Gastroesophageal sphincter (tissue), 4 donors: ENCODE measurements around the gene IGFL2. TPM values are rescaled to one million over a fixed set of nuclear protein-coding genes. Genes with fewer than 3 reads are reported as not detected.
"Not testable (repeated sequence)": the region's sequence is repeated elsewhere in the genome, so short reads cannot be mapped to it uniquely, and the experiment has no call there.

Source experiments
- ATAC-seq: fragments of 150-250 bp; one replicate; pipeline ENCODE4 v1.9.1; 2016; ENCODE audit warnings: mild to moderate bottlenecking, moderate library complexity
- H3K27ac ChIP-seq, 4 donors: fragments of 200-600 bp; sonication (generic) in 3 of 4; 1 replicate in 3 of 4; 2 replicates in 1 of 4; pipeline ENCODE4 v1.5.1; 2016 to 2019
- H3K27me3 ChIP-seq: fragments of 200-600 bp; sonication (generic); one replicate; pipeline ENCODE4 v1.5.1; 2019
- H3K36me3 ChIP-seq, 2 donors: fragments of 200-600 bp; sonication (generic); one replicate each; pipeline ENCODE4 v1.5.1; 2019; ENCODE audit warnings: control low read depth in 1 of 2
- H3K4me1 ChIP-seq, 3 donors: fragments of 200-600 bp; sonication (generic); 1 replicate in 2 of 3; 2 replicates in 1 of 3; pipeline ENCODE4 v1.5.1; 2016 to 2019; ENCODE audit warnings: control low read depth in 2 of 3
- H3K4me3 ChIP-seq, 2 donors: fragments of 200-600 bp; sonication (generic); one replicate each; pipeline ENCODE4 v1.5.1; 2019; ENCODE audit warnings: mild to moderate bottlenecking in 1 of 2, moderate library complexity in 1 of 2
- H3K9me3 ChIP-seq, 3 donors: fragments of 200-600 bp; sonication (generic); one replicate each; pipeline ENCODE4 v1.5.1; 2017 to 2019; ENCODE audit warnings: control low read depth in 2 of 3
- EP300 ChIP-seq: sonication (generic); formaldehyde crosslinking; IDR thresholded peaks from one replicate; pipeline ENCODE4 v1.6.1; 2017; ENCODE audit warnings: antibody characterized with exemption, mild to moderate bottlenecking
- POLR2A ChIP-seq, 2 donors: fragments of 450-650 bp; IDR thresholded peaks; one replicate each; pipeline ENCODE4 v1.6.1; 2017; ENCODE audit warnings: antibody characterized with exemption in 2 of 2, mild to moderate bottlenecking in 2 of 2, moderate library complexity in 1 of 2
- POLR2AphosphoS5 ChIP-seq: sonication (generic); formaldehyde crosslinking; IDR thresholded peaks from one replicate; pipeline ENCODE4 v1.6.1; 2017; ENCODE audit warnings: antibody characterized with exemption
- WGBS, 2 donors: methylation state at CpG; one replicate each; pipeline ENCODE4 v1.1.5; 2018; ENCODE audit warnings: low coverage in 1 of 2; 5-methylcytosine and 5-hydroxymethylcytosine counted together
- total RNA-seq, 4 donors: library from RNA; depleted of rRNA; stranded (reverse); fragments of >200 nt; gene quantifications; one replicate each; pipeline ENCODE4 v1.1.0, GENCODE V29; 2016
- TF ChIP-seq, protein P1 (sequence below), 4 experiments: fragments of 200-600 bp in 2 of 4; fragments of 450-650 bp in 2 of 4; sonication (generic) in 1 of 4; IDR thresholded peaks; one replicate each; pipeline ENCODE4 v1.5.1; 2017 to 2019; ENCODE audit warnings: antibody characterized with exemption in 4 of 4, mild to moderate bottlenecking in 2 of 4, moderate library complexity in 2 of 4

The IGFL2 gene
- total RNA-seq, 4 donors from 2014 or later = not detected

DNA sequence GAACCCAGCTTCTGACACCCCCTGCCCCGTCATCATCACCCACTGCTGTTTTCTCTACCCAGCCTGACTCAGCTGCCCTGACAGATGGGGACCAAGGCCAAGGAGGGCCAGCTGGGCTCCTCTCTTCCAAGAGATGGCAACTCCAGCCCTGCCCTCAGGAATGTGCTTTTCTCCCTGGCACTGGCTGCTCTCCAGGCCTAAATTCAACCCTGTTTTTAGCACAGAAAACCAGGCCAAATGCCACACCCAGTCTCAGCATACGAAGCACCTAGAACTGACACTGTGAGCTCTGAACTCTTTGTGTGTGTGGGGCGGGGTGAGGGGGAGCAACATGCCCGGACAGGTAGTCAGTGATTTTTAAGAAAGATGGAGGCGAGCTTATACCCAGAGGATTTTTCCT is 58.1 kb downstream of the IGFL2 start:
- WGBS, 2 donors = 65% methylated on average over 5 of the region's 5 CpGs; no CpG with 5 or more reads in 1 of the 2 donors
- Histone ChIP-seq H3K9me3 (no peaks in the 10 kb centered on the region), H3K36me3 (no peaks in the 10 kb centered on the region), H3K4me3 (no peak overlapping the region), H3K4me1 (peaks cover 0 to 8% (median 0%) of the 10 kb centered on the region in 3 donors), H3K27ac (no peak overlapping the region), H3K27me3 (peaks cover 14% of the 10 kb centered on the region)
- no peak for ATAC-seq
- no peak for TF ChIP-seq EP300
- TF ChIP-seq POLR2AphosphoS5 = peak; percentile 9

DNA sequence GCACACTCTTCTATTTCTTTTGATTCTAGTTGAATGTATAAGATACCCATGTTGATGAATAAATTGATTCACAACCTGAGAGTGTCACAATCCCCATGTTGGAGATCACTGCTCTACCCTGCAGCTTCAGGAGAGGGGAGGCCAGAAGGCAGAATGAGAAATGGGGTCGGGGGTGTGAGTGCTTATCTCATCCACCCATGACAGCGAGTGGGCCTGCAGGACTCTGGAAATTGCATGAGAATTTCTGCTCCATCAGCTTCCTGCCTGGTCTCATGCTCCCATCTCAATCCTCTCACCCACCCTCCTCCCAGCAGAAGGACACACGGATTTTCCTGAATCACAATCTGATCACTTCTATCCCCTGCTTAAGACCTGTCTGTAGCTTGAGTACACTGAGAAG is 58.6 kb downstream of the IGFL2 start:
- Histone ChIP-seq H3K36me3 (no peaks in the 10 kb centered on the region), H3K27ac (no peak overlapping the region), H3K9me3 (no peaks in the 10 kb centered on the region), H3K27me3 (peaks cover 9% of the 10 kb centered on the region), H3K4me3 (no peak overlapping the region), H3K4me1 (peaks cover 0 to 13% (median 0%) of the 10 kb centered on the region in 3 donors)
- no peak for ATAC-seq
- TF ChIP-seq, protein P1, sequence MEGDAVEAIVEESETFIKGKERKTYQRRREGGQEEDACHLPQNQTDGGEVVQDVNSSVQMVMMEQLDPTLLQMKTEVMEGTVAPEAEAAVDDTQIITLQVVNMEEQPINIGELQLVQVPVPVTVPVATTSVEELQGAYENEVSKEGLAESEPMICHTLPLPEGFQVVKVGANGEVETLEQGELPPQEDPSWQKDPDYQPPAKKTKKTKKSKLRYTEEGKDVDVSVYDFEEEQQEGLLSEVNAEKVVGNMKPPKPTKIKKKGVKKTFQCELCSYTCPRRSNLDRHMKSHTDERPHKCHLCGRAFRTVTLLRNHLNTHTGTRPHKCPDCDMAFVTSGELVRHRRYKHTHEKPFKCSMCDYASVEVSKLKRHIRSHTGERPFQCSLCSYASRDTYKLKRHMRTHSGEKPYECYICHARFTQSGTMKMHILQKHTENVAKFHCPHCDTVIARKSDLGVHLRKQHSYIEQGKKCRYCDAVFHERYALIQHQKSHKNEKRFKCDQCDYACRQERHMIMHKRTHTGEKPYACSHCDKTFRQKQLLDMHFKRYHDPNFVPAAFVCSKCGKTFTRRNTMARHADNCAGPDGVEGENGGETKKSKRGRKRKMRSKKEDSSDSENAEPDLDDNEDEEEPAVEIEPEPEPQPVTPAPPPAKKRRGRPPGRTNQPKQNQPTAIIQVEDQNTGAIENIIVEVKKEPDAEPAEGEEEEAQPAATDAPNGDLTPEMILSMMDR (IDR thresholded peaks at IDR 0.05) = no peak
- TF ChIP-seq POLR2A (IDR thresholded peaks at IDR 0.05) = no peak
- no peak for TF ChIP-seq POLR2AphosphoS5
- 41 to 81% methylated on average over 2 to 3 of the region's 3 CpGs for WGBS, 2 donors

DNA sequence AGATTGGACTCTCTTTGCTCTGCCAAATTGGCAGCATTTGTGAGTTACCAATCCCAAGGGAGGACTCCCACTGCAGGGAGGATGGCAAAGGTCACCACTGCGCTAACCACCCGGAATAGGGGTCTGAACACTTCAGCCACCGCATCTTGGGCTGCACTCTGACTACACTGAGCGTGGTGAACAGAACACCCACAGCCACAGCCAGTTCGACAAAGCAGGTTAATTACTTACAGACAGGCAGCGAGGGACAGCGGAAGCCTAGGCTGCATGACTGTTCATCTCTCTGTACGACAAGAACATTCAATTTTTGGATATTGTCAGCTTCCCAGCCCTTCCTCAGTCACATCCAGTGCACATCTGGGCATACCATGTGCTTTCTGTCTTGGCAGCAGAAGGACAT is 59.8 kb downstream of the IGFL2 start:
- H3K4me3 ChIP-seq, ATAC-seq, H3K9me3 ChIP-seq, H3K27ac ChIP-seq, H3K27me3 ChIP-seq, H3K36me3 ChIP-seq: not testable (repeated sequence)
- WGBS, 2 donors = 91 to 94% methylated on average over 4 to 5 of the region's 8 CpGs
- peaks cover 0 to 15% (median 0%) of the 10 kb centered on the region in 3 donors for H3K4me1 ChIP-seq

DNA sequence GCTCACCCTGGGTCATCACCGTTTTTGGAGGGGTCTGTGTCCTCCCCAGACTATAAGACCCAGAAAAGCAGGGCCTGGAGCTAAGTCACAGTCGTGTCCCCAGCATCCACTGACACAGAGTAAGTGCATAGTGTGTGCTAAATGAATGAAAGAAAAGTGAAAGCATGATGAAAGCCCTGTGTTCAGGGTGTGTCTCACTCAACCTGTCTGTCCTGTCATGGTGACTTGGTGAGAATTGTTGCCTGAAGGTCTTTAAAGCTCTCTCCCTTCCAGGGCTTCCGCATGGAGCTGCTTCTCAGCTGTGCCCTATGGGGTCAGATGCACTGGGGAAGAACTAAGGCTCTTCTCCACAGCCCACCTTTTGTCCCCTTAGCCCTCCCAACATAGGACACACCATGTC is 61.0 kb downstream of the IGFL2 start:
- no peak overlapping the region for H3K27ac ChIP-seq
- WGBS, 2 donors = 65 to 83% methylated on average over 1 to 3 of the region's 3 CpGs

DNA sequence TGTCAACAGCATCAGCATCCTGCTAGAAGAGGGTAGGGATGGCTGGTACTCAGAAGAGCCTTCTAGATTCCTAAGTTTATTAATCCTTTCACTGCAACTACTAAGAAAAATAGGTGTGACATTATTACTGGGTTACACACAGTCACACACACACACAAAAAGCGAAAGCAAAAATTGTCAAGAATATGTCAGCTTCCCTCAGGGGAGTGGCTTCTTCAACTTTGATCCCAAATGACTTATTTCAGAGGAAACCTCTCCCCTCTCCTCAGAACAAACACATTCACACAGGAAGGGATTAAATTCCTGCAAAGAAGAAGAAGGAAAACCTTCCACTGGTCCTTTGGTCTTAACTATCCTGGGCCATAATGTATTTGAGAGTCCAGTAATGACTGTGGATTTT is 61.4 kb downstream of the IGFL2 start:
- H3K4me1 ChIP-seq = peaks cover 0 to 15% (median 0%) of the 10 kb centered on the region in 3 donors
- no peak overlapping the region for H3K27ac ChIP-seq
- no peaks in the 10 kb centered on the region for H3K36me3 ChIP-seq
- 81 to 83% methylated on average over 1 of the region's 1 CpG for WGBS, 2 donors
- H3K4me3 ChIP-seq = no peak overlapping the region
- TF ChIP-seq, protein P1 (IDR thresholded peaks at IDR 0.05) = no peak
- TF ChIP-seq POLR2A (IDR thresholded peaks at IDR 0.05) (no peak), EP300 (no peak), POLR2AphosphoS5 (no peak)
- peaks cover 10% of the 10 kb centered on the region for H3K27me3 ChIP-seq
- H3K9me3 ChIP-seq = no peaks in the 10 kb centered on the region
- ATAC-seq = no peak

More for the DNA sequence above, 61.0 kb downstream of the IGFL2 start:
- ATAC-seq = no peak
- Histone ChIP-seq H3K9me3 (no peaks in the 10 kb centered on the region), H3K36me3 (no peaks in the 10 kb centered on the region), H3K4me3 (no peak overlapping the region), H3K27me3 (peaks cover 9% of the 10 kb centered on the region), H3K4me1 (peaks cover 0 to 15% (median 0%) of the 10 kb centered on the region in 3 donors)
- no peak for TF ChIP-seq EP300
- TF ChIP-seq, protein P1 (IDR thresholded peaks at IDR 0.05) = no peak

DNA sequence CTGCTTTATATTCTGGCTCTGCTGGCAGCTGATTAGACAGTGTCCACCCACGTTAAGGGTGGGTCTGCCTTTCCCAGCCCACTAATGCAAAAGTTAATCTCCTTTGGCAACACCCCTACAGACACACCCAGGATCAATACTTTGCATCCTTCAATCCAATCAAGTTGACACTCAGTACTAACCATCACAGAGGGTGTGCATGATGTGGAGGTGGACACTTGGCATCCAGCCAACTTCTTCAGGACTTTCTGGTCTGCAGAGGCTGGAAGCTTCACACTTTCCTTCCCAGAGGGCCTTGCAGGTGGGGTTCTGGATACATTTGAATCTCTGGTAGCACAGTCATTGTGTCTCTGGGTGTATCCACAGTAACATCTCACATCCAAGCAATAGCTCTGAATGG is 62.6 kb downstream of the IGFL2 start:
- H3K27ac ChIP-seq = peak overlapping the region in 3 of 4 donors; percentile 53 to 72 (median 56)
- 13 to 67% methylated on average over 1 of the region's 1 CpG for WGBS, 2 donors
- peaks cover 0 to 15% (median 0%) of the 10 kb centered on the region in 3 donors for H3K4me1 ChIP-seq
- H3K27me3 ChIP-seq = peaks cover 10% of the 10 kb centered on the region
- H3K9me3 ChIP-seq = no peaks in the 10 kb centered on the region
- no peak overlapping the region for H3K4me3 ChIP-seq
- TF ChIP-seq POLR2A (IDR thresholded peaks at IDR 0.05) = no peak
- TF ChIP-seq POLR2AphosphoS5 = no peak
- TF ChIP-seq, protein P1 (IDR thresholded peaks at IDR 0.05) = no peak
- no peak for TF ChIP-seq EP300
- ATAC-seq = no peak
- no peaks in the 10 kb centered on the region for H3K36me3 ChIP-seq

Other genes starting within 250 kb of the IGFL2 start
- 1 to 10 TPM; 1.3 to 4.6 (median 2.8) TPM for gene MYPOP, start 245.6 kb upstream of the IGFL2 start, total RNA-seq
- gene NANOS2, start 233.5 kb upstream of the IGFL2 start, total RNA-seq = not detected
- gene NOVA2, start 174.4 kb upstream of the IGFL2 start, total RNA-seq = 1 to 10 TPM in 3 of 4 donors, under 1 TPM in 1; 0.67 to 5.1 (median 3.0) TPM
- gene CCDC61, start 152.8 kb upstream of the IGFL2 start, total RNA-seq = 1 to 10 TPM; 4.2 to 9.4 (median 6.4) TPM
- gene PGLYRP1, start 125.2 kb upstream of the IGFL2 start, total RNA-seq = not detected
- gene IGFL4, start 107.2 kb upstream of the IGFL2 start, total RNA-seq = not detected
- gene IGFL3, start 23.6 kb upstream of the IGFL2 start, total RNA-seq = not detected
- 1 to 10 TPM in 1 of 4 donors, not detected in 3; 1.2 TPM for gene IGFL1, start 81.5 kb downstream of the IGFL2 start, total RNA-seq
- 100 to 1,000 TPM in 3 of 4 donors, 10 to 100 TPM in 1; 49.3 to 383 (median 144) TPM for gene HIF3A, start 148.8 kb downstream of the IGFL2 start, total RNA-seq
- 10 to 100 TPM; 48.2 to 69.5 (median 50.7) TPM for gene PPP5C, start 198.8 kb downstream of the IGFL2 start, total RNA-seq